Thyroid gland (tissue), 4 donors: ENCODE measurements around the gene LRRC30.

Experiments
- CTCF ChIP-seq, 6 experiments: fragments of 200-600 bp in 3 of 6; fragments of 450-650 bp in 3 of 6; sonication (generic) in 3 of 6; IDR thresholded peaks; one replicate each; pipeline ENCODE4 v1.5.1; 2016 to 2019; ENCODE audit warnings: antibody characterized with exemption in 6 of 6, mild to moderate bottlenecking in 2 of 6, inconsistent platforms in 1 of 6, moderate library complexity in 1 of 6
- POLR2A ChIP-seq, 2 donors: fragments of 450-650 bp; IDR thresholded peaks; one replicate each; pipeline ENCODE4 v1.6.1; 2017; ENCODE audit warnings: antibody characterized with exemption in 2 of 2, mild to moderate bottlenecking in 2 of 2, moderate library complexity in 1 of 2

DNA sequence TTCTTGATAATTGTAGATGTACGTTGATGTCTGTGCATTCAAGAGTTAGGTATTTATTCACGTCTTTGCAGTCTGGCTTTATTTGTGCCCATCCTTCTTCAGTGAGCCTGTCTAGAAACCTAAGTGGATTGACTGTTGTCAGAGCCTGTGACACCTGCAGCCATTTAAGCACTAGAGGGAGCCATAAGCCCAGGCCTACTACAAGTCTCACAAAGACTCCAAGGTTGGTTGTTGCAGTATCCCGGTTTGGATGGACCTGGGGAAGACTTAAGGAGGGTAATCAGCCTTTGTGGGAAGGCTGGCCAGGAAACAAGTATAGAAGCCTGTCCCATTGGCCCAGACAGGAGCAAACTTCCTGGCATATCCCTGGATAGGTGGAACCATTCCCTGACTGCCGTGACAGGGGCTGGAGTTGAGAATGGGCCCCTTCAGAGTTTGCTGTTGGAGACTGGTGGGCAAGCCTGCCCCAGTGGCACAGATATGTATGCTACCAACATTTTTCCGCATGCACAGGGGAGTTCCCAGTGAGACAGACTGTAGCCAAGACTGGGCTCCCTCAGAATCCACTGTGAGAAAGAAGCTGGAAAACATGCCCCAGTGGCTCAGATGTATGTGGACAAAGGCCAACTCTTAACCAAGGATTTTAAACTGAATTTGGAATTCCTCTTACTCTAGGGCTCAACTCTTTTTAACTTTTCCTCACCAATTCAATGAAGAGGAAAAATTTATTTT is 9.3 kb upstream of the LRRC30 start:
- TF ChIP-seq POLR2A (IDR thresholded peaks at IDR 0.05): no peak
- TF ChIP-seq CTCF (IDR thresholded peaks at IDR 0.05): peak; percentile 22 to 82 (median 72)
